Natural killer cell (primary cell): ENCODE data around the gene MAP3K14. TPM values are rescaled to one million over a fixed set of nuclear protein-coding genes. Genes with fewer than 3 reads are reported as not detected.

Source experiments
- ATAC-seq, 3 donors: fragments of 150-1000 bp in 2 of 3; fragments of 200-7000 bp in 1 of 3; cut with Tn5 transposase; 1 replicate in 1 of 3; 2 replicates in 2 of 3; pipeline ENCODE4 v1.10.0; 2021; ENCODE audit warnings: mild to moderate bottlenecking in 2 of 3, moderate library complexity in 2 of 3
- DNase-seq, 2 donors: peaks; one replicate each; pipeline versions ENCODE4 v3.0.0 to v3.0.0-alpha.2; 2013 to 2021; ENCODE audit warnings: mixed read lengths in 1 of 2
- H3K27ac ChIP-seq: one replicate; pipeline ENCODE4 v1.5.1; 2013; ENCODE audit warnings: mild to moderate bottlenecking, low read length
- H3K27me3 ChIP-seq: one replicate; pipeline ENCODE4 v1.6.1; 2013; ENCODE audit warnings: low read length; ENCODE audit not compliant: control insufficient read depth, insufficient read depth
- H3K36me3 ChIP-seq: one replicate; pipeline ENCODE4 v1.6.1; 2013; ENCODE audit warnings: low read length; ENCODE audit not compliant: control insufficient read depth, insufficient read depth
- H3K4me1 ChIP-seq: one replicate; pipeline ENCODE4 v1.6.1; 2013; ENCODE audit warnings: low read length; ENCODE audit not compliant: control insufficient read depth, insufficient read depth
- H3K4me3 ChIP-seq: one replicate; pipeline ENCODE4 v1.5.1; 2013; ENCODE audit warnings: low read length
- H3K9me3 ChIP-seq: one replicate; pipeline ENCODE4 v1.6.1; 2013; ENCODE audit warnings: low read length; ENCODE audit not compliant: control insufficient read depth, insufficient read depth
- H3K27ac Mint-ChIP-seq, 2 donors: one replicate each; pipeline ENCODE4 v1.8.0; 2022; ENCODE audit warnings: mild to moderate bottlenecking in 2 of 2, mixed read lengths in 2 of 2, moderate library complexity in 1 of 2
- H3K27me3 Mint-ChIP-seq, 2 donors: one replicate each; pipeline ENCODE4 v1.8.0; 2022; ENCODE audit warnings: low read depth in 2 of 2, mixed read lengths in 2 of 2
- H3K36me3 Mint-ChIP-seq: one replicate; pipeline ENCODE4 v1.8.0; 2022; ENCODE audit warnings: mixed read lengths
- H3K4me1 Mint-ChIP-seq, 2 donors: one replicate each; pipeline ENCODE4 v1.8.0; 2022; ENCODE audit warnings: mixed read lengths in 2 of 2
- H3K4me3 Mint-ChIP-seq: one replicate; pipeline ENCODE4 v1.8.0; 2022; ENCODE audit warnings: mild to moderate bottlenecking, moderate library complexity, mixed read lengths
- H3K9me3 Mint-ChIP-seq, 2 donors: one replicate each; pipeline ENCODE4 v1.8.0; 2022; ENCODE audit warnings: mixed read lengths in 2 of 2
- CTCF ChIP-seq: fragments of 200-600 bp; IDR thresholded peaks from one replicate; pipeline ENCODE4 v1.8.0; 2022; ENCODE audit warnings: antibody characterized with exemption
- WGBS: methylation state at CpG from one replicate; pipeline ENCODE4 v1.1.7; 2013; ENCODE audit warnings: missing lambda C conversion rate; ENCODE audit not compliant: insufficient coverage; 5-methylcytosine and 5-hydroxymethylcytosine counted together
- intact Hi-C: fragments of 100-400 bp; cut with micrococcal nuclease; formaldehyde crosslinking; loops from one replicate; pipeline ENCODE4 v1.14.2; 2022
- total RNA-seq, 4 donors: library from RNA; stranded (reverse); fragments of 120-200 nt in 1 of 4; gene quantifications; one replicate each; pipeline versions ENCODE4 v1.2.3 to v1.2.4, GENCODE V29; 2013 to 2022

MAP3K14 gene
- total RNA-seq, 3 donors from 2014 or later (not counting 1 experiment from before 2014, with no cell fraction given), result 28.0 to 31.9 (median 31.6) TPM

- no peaks in the 10 kb centered on the region for H3K27me3 Mint-ChIP-seq
- no peaks in the 10 kb centered on the region for H3K36me3 ChIP-seq
- no peak overlapping the region for H3K27ac Mint-ChIP-seq
- no peaks in the 10 kb centered on the region for H3K36me3 Mint-ChIP-seq
- no peaks in the 10 kb centered on the region for H3K9me3 Mint-ChIP-seq
- H3K4me1 Mint-ChIP-seq, result peaks cover 6 to 14% of the 10 kb centered on the region in 2 donors
- ATAC-seq (no peak), DNase-seq (no peak)
- no peak for TF ChIP-seq CTCF
- peaks cover 8% of the 10 kb centered on the region for H3K4me1 ChIP-seq
- intact Hi-C loops, result no loop called here
- no peaks in the 10 kb centered on the region for H3K27me3 ChIP-seq
- H3K27ac ChIP-seq, result no peak overlapping the region
- no peak overlapping the region for H3K4me3 ChIP-seq
- H3K4me3 Mint-ChIP-seq, result no peak overlapping the region
- H3K9me3 ChIP-seq, result no peaks in the 10 kb centered on the region
- 83% methylated on average over 7 of the region's 7 CpGs for WGBS
Observed at GRCh38 chr17:45326626-45327025, 9.8 kb upstream of the MAP3K14 start.

GRCh38 chr17:45325810-45326209 lies 9.0 kb upstream of the MAP3K14 start:
- no peaks in the 10 kb centered on the region for H3K36me3 ChIP-seq

GRCh38 chr17:45324336-45324735 lies 7.5 kb upstream of the MAP3K14 start:
- no peak for ATAC-seq

More at GRCh38 chr17:45325810-45326209, 9.0 kb upstream of the MAP3K14 start:
- H3K27me3 ChIP-seq, result no peaks in the 10 kb centered on the region
- no peaks in the 10 kb centered on the region for H3K9me3 ChIP-seq
- WGBS, result 90% methylated on average over 4 of the region's 4 CpGs
- H3K9me3 Mint-ChIP-seq, result no peaks in the 10 kb centered on the region
- no peaks in the 10 kb centered on the region for H3K27me3 Mint-ChIP-seq
- H3K4me3 Mint-ChIP-seq, result no peak overlapping the region
- H3K27ac Mint-ChIP-seq, result no peak overlapping the region
- DNase-seq, result no peak
- H3K36me3 Mint-ChIP-seq, result no peaks in the 10 kb centered on the region
- peaks cover 16% of the 10 kb centered on the region for H3K4me1 ChIP-seq
- intact Hi-C loops, result no loop called here
- H3K4me3 ChIP-seq, result no peak overlapping the region
- no peak for ATAC-seq
- no peak overlapping the region for H3K27ac ChIP-seq
- TF ChIP-seq CTCF, result no peak
- H3K4me1 Mint-ChIP-seq, result peaks cover 14 to 22% of the 10 kb centered on the region in 2 donors

More at GRCh38 chr17:45324336-45324735, 7.5 kb upstream of the MAP3K14 start:
- no peaks in the 10 kb centered on the region for H3K36me3 Mint-ChIP-seq
- Histone ChIP-seq H3K4me3 (no peak overlapping the region), H3K27ac (no peak overlapping the region), H3K27me3 (no peaks in the 10 kb centered on the region), H3K9me3 (no peaks in the 10 kb centered on the region), H3K4me1 (peaks cover 22% of the 10 kb centered on the region), H3K36me3 (no peaks in the 10 kb centered on the region)
- 50% methylated on average over 1 of the region's 1 CpG for WGBS
- H3K27ac Mint-ChIP-seq, result no peak overlapping the region
- intact Hi-C loops, result no loop called here
- peaks cover 27% of the 10 kb centered on the region in 2 donors for H3K4me1 Mint-ChIP-seq
- no peaks in the 10 kb centered on the region for H3K9me3 Mint-ChIP-seq
- H3K4me3 Mint-ChIP-seq, result no peak overlapping the region
- no peaks in the 10 kb centered on the region for H3K27me3 Mint-ChIP-seq
- TF ChIP-seq CTCF, result no peak
- no peak for DNase-seq
